Suprapubic skin (tissue), 3 donors: ENCODE results near the gene SPINK1.

Experiments used
- POLR2AphosphoS5 ChIP-seq, 3 donors: sonication (generic); formaldehyde crosslinking; IDR thresholded peaks; one replicate each; pipeline ENCODE4 v1.6.1; 2017; ENCODE audit warnings: antibody characterized with exemption in 3 of 3
- TF ChIP-seq, protein P1 (sequence below), 2 donors: fragments of 200-600 bp in 1 of 2; fragments of 450-650 bp in 1 of 2; sonication (generic) in 1 of 2; IDR thresholded peaks; one replicate each; pipeline ENCODE4 v1.5.1; 2016 to 2019; ENCODE audit warnings: antibody characterized with exemption in 2 of 2, mild to moderate bottlenecking in 1 of 2, moderate library complexity in 1 of 2

DNA sequence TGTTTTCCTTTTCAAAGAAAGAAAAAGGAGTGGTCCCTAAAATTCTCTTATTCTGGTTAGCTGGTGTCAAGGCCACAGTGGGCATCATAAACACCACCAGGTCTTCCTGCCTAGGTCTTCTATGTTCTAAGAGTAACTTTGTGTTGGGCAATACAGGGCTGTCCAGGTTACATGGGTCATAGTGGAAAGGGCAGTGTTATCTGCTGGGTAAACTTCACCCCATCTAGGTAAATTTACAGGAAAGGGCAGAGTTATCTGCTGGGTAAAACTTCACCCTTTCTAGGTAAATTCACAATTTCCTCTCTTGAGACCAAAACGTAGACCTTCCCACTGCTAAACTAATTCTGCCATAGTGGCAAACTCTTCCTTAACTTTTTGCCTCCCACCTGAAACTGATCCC is 30.0 kb downstream of the SPINK1 start:
- TF ChIP-seq, protein P1, sequence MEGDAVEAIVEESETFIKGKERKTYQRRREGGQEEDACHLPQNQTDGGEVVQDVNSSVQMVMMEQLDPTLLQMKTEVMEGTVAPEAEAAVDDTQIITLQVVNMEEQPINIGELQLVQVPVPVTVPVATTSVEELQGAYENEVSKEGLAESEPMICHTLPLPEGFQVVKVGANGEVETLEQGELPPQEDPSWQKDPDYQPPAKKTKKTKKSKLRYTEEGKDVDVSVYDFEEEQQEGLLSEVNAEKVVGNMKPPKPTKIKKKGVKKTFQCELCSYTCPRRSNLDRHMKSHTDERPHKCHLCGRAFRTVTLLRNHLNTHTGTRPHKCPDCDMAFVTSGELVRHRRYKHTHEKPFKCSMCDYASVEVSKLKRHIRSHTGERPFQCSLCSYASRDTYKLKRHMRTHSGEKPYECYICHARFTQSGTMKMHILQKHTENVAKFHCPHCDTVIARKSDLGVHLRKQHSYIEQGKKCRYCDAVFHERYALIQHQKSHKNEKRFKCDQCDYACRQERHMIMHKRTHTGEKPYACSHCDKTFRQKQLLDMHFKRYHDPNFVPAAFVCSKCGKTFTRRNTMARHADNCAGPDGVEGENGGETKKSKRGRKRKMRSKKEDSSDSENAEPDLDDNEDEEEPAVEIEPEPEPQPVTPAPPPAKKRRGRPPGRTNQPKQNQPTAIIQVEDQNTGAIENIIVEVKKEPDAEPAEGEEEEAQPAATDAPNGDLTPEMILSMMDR (IDR thresholded peaks at IDR 0.05) = no peak
- no peak for TF ChIP-seq POLR2AphosphoS5 (IDR thresholded peaks at IDR 0.05)
